ENCODE measurements around the gene TMEM108.

The TMEM108 gene

GRCh38 chr3:133393691-133394474, 355.7 kb downstream of the TMEM108 start:
- DNase-seq: no peak

GRCh38 chr3:133394561-133395311, 356.5 kb downstream of the TMEM108 start:
- no peak for DNase-seq

GRCh38 chr3:133396906-133397305, 358.7 kb downstream of the TMEM108 start:
- no peak for DNase-seq

GRCh38 chr3:133400006-133400515, 361.9 kb downstream of the TMEM108 start, which contains the start of gene BFSP2:
Gene BFSP2, plus strand, starts transcription at chr3:133400056. Its CDS starts 28 bp downstream, at chr3:133400084.
- no peak for DNase-seq

- no peak for DNase-seq
Observed at GRCh38 chr3:133401374-133402135, 363.4 kb downstream of the TMEM108 start.

GRCh38 chr3:133404920-133405319, 366.7 kb downstream of the TMEM108 start:
- no peak for DNase-seq

GRCh38 chr3:133408366-133408765, 370.2 kb downstream of the TMEM108 start:
- DNase-seq: no peak

GRCh38 chr3:133408961-133409360, 370.8 kb downstream of the TMEM108 start:
- no peak for DNase-seq

- DNase-seq: no peak
Observed at GRCh38 chr3:133410191-133410892, 372.2 kb downstream of the TMEM108 start.

GRCh38 chr3:133412183-133413132, 374.3 kb downstream of the TMEM108 start:
- DNase-seq: no peak

- DNase-seq: no peak
Observed at GRCh38 chr3:133413161-133414020, 375.2 kb downstream of the TMEM108 start.

GRCh38 chr3:133414021-133414392, 375.8 kb downstream of the TMEM108 start:
- no peak for DNase-seq

- DNase-seq: no peak
Observed at GRCh38 chr3:133418361-133418760, 380.2 kb downstream of the TMEM108 start.

GRCh38 chr3:133419151-133419909, 381.1 kb downstream of the TMEM108 start:
- DNase-seq: no peak

- no peak for DNase-seq
Observed at GRCh38 chr3:133424937-133425869, 387.0 kb downstream of the TMEM108 start.

- no peak for DNase-seq
Observed at GRCh38 chr3:133425898-133426297, 387.7 kb downstream of the TMEM108 start.

- DNase-seq: no peak
Observed at GRCh38 chr3:133426721-133427120, 388.5 kb downstream of the TMEM108 start.

- no peak for DNase-seq
Observed at GRCh38 chr3:133428552-133428951, 390.4 kb downstream of the TMEM108 start.
